ENCODE data around the gene TBC1D30.

DNA sequence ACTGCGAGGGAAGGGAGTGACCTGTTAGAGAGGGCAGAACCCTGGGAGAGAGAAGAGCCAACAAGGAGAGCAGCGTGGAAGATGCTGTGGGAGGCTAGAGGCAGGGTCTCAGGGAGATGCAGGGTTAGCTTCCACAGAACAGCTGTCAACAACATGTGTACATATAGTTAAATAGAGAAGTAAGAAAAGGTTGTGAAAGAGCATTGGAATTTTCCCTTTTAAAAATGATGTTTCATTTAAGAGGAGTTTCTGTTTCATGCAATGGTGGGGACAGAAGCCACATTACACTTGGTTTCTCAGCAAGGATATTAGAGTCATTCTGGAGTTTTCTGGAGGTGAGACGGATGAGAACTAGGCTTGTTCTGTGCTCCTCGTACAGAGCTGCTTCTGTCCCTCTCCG is 23.8 kb upstream of the TBC1D30 start:
- TF ChIP-seq, protein P1, sequence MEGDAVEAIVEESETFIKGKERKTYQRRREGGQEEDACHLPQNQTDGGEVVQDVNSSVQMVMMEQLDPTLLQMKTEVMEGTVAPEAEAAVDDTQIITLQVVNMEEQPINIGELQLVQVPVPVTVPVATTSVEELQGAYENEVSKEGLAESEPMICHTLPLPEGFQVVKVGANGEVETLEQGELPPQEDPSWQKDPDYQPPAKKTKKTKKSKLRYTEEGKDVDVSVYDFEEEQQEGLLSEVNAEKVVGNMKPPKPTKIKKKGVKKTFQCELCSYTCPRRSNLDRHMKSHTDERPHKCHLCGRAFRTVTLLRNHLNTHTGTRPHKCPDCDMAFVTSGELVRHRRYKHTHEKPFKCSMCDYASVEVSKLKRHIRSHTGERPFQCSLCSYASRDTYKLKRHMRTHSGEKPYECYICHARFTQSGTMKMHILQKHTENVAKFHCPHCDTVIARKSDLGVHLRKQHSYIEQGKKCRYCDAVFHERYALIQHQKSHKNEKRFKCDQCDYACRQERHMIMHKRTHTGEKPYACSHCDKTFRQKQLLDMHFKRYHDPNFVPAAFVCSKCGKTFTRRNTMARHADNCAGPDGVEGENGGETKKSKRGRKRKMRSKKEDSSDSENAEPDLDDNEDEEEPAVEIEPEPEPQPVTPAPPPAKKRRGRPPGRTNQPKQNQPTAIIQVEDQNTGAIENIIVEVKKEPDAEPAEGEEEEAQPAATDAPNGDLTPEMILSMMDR (IDR thresholded peaks at IDR 0.05; ENCODE audit: low read length), result no peak
- no peak for TF ChIP-seq EZH2 (optimal IDR thresholded peaks at IDR 0.05; ENCODE audit: low read depth, low read length)
